Upper lobe of left lung (tissue), 6 donors: Measurements from ENCODE around the gene INTS4. TPM values are rescaled to one million over a fixed set of nuclear protein-coding genes. Genes with fewer than 3 reads are reported as not detected.

Experiments
- ATAC-seq, 2 donors: fragments of 200-7000 bp; cut with Tn5 transposase; one replicate each; pipeline ENCODE4 v1.9.1; 2022; ENCODE audit warnings: mild to moderate bottlenecking in 2 of 2, moderate library complexity in 2 of 2; ENCODE audit not compliant: low FRiP score in 2 of 2
- DNase-seq, 2 donors: peaks; one replicate each; pipeline ENCODE4 v3.0.0-alpha.2; 2019 to 2020
- H3K27ac ChIP-seq, 4 donors: fragments of 200-600 bp; sonication (generic); one replicate each; pipeline ENCODE4 v1.5.1; 2016 to 2019
- H3K27me3 ChIP-seq, 4 donors: fragments of 200-600 bp; sonication (generic); one replicate each; pipeline ENCODE4 v1.5.1; 2017 to 2019
- H3K36me3 ChIP-seq, 4 donors: fragments of 200-600 bp; sonication (generic); one replicate each; pipeline ENCODE4 v1.5.1; 2016 to 2019
- H3K4me1 ChIP-seq, 4 donors: fragments of 200-600 bp; sonication (generic); one replicate each; pipeline ENCODE4 v1.5.1; 2018 to 2019
- H3K4me3 ChIP-seq, 4 donors: fragments of 200-600 bp; sonication (generic); one replicate each; pipeline ENCODE4 v1.5.1; 2017 to 2019; ENCODE audit warnings: mild to moderate bottlenecking in 2 of 4, moderate library complexity in 1 of 4
- H3K9me3 ChIP-seq, 4 donors: fragments of 200-600 bp; sonication (generic); one replicate each; pipeline ENCODE4 v1.5.1; 2018 to 2019
- CTCF ChIP-seq, 6 experiments: fragments of 450-650 bp in 4 of 6; fragments of 200-600 bp in 2 of 6; sonication (generic) in 2 of 6; IDR thresholded peaks; one replicate each; pipeline ENCODE4 v1.5.1; 2016 to 2019; ENCODE audit warnings: antibody characterized with exemption in 6 of 6
- EP300 ChIP-seq, 4 donors: sonication (generic); formaldehyde crosslinking; IDR thresholded peaks; one replicate each; pipeline ENCODE4 v1.5.1; 2017; ENCODE audit warnings: antibody characterized with exemption in 4 of 4, control low read depth in 2 of 4
- POLR2A ChIP-seq, 4 donors: fragments of 450-650 bp; IDR thresholded peaks; one replicate each; pipeline ENCODE4 v1.5.1; 2016 to 2017; ENCODE audit warnings: antibody characterized with exemption in 4 of 4, mild to moderate bottlenecking in 2 of 4
- POLR2AphosphoS5 ChIP-seq, 2 donors: sonication (generic); formaldehyde crosslinking; IDR thresholded peaks; one replicate each; pipeline ENCODE4 v1.5.1; 2017; ENCODE audit warnings: antibody characterized with exemption in 2 of 2
- WGBS, 2 donors: methylation state at CpG; one replicate each; pipeline ENCODE4 v1.1.5; 2017 to 2018; 5-methylcytosine and 5-hydroxymethylcytosine counted together
- total RNA-seq, 6 donors: library from RNA; depleted of rRNA in 4 of 6; stranded (reverse); fragments of >200 nt in 4 of 6; gene quantifications; one replicate each; pipeline versions ENCODE4 v1.1.0 to v1.2.1, GENCODE V29; 2016 to 2021
- donor health status: DM: no; HTN: no; CAD: no; lungs with moderate emphysema.
- donor health status: DM: no; HTN: yes; CAD: no; lungs with severe emphysema.

The INTS4 gene
- total RNA-seq, 6 donors from 2014 or later, result 15.3 to 58.7 (median 28.8) TPM

GRCh38 chr11:78036313-78036712 is 41.8 kb upstream of the INTS4 start:
- no peaks in the 10 kb centered on the region for H3K9me3 ChIP-seq
- ATAC-seq (no peak), DNase-seq (no peak)
- no peaks in the 10 kb centered on the region for H3K27me3 ChIP-seq
- no peaks in the 10 kb centered on the region for H3K36me3 ChIP-seq
- no peak for TF ChIP-seq POLR2AphosphoS5 (IDR thresholded peaks at IDR 0.05)
- no peak for TF ChIP-seq CTCF (IDR thresholded peaks at IDR 0.05)
- no peak for TF ChIP-seq EP300 (IDR thresholded peaks at IDR 0.05)
- no peak for TF ChIP-seq POLR2A (IDR thresholded peaks at IDR 0.05)
- no peak overlapping the region for H3K4me3 ChIP-seq
- peak overlapping the region in 2 of 4 donors; percentile 7 to 63 for H3K27ac ChIP-seq
- H3K4me1 ChIP-seq, result peaks cover 8 to 48% (median 18%) of the 10 kb centered on the region in 4 donors
- 87 to 92% methylated on average over 3 of the region's 3 CpGs for WGBS, 2 donors

- no peaks in the 10 kb centered on the region for H3K9me3 ChIP-seq
- no peaks in the 10 kb centered on the region for H3K27me3 ChIP-seq
- DNase-seq, result no peak
- TF ChIP-seq POLR2AphosphoS5 (IDR thresholded peaks at IDR 0.05), result no peak
- no peak overlapping the region for H3K27ac ChIP-seq
- H3K4me1 ChIP-seq, result peaks cover 11 to 46% (median 16%) of the 10 kb centered on the region in 4 donors
- H3K4me3 ChIP-seq, result no peak overlapping the region
- no peaks in the 10 kb centered on the region for H3K36me3 ChIP-seq
- WGBS, 2 donors, result 85 to 92% methylated on average over 10 of the region's 10 CpGs
- ATAC-seq, result no peak
These were observed 40.2 kb upstream of the INTS4 start for GRCh38 chr11:78034623-78035022.

- no peaks in the 10 kb centered on the region for H3K27me3 ChIP-seq
These were observed 38.6 kb upstream of the INTS4 start for GRCh38 chr11:78033040-78033439.

GRCh38 chr11:78032090-78032489 is 37.6 kb upstream of the INTS4 start:
- ATAC-seq (no peak), DNase-seq (no peak)
- no peaks in the 10 kb centered on the region for H3K36me3 ChIP-seq
- H3K4me3 ChIP-seq, result no peak overlapping the region
- H3K4me1 ChIP-seq, result peaks cover 10 to 29% (median 15%) of the 10 kb centered on the region in 4 donors
- H3K9me3 ChIP-seq, result no peaks in the 10 kb centered on the region
- no peak overlapping the region for H3K27ac ChIP-seq
- TF ChIP-seq EP300 (IDR thresholded peaks at IDR 0.05) (no peak), POLR2AphosphoS5 (IDR thresholded peaks at IDR 0.05) (no peak), CTCF (IDR thresholded peaks at IDR 0.05) (no peak), POLR2A (IDR thresholded peaks at IDR 0.05) (no peak)
- H3K27me3 ChIP-seq, result no peaks in the 10 kb centered on the region

More at GRCh38 chr11:78033040-78033439, 38.6 kb upstream of the INTS4 start:
- Histone ChIP-seq H3K36me3 (no peaks in the 10 kb centered on the region), H3K27ac (no peak overlapping the region), H3K4me3 (no peak overlapping the region), H3K4me1 (peaks cover 10 to 36% (median 15%) of the 10 kb centered on the region in 4 donors), H3K9me3 (no peaks in the 10 kb centered on the region)
- 60 to 88% methylated on average over 4 of the region's 4 CpGs for WGBS, 2 donors
- ATAC-seq (no peak), DNase-seq (no peak)
- no peak for TF ChIP-seq POLR2AphosphoS5 (IDR thresholded peaks at IDR 0.05)
- no peak for TF ChIP-seq POLR2A (IDR thresholded peaks at IDR 0.05)
- TF ChIP-seq CTCF (IDR thresholded peaks at IDR 0.05), result no peak
- TF ChIP-seq EP300 (IDR thresholded peaks at IDR 0.05), result no peak

- H3K27ac ChIP-seq, result no peak overlapping the region
- 87 to 91% methylated on average over 3 of the region's 3 CpGs for WGBS, 2 donors
- peaks cover 10 to 29% (median 15%) of the 10 kb centered on the region in 4 donors for H3K4me1 ChIP-seq
- TF ChIP-seq POLR2AphosphoS5 (IDR thresholded peaks at IDR 0.05), result no peak
- TF ChIP-seq CTCF (IDR thresholded peaks at IDR 0.05), result no peak
- H3K4me3 ChIP-seq, result no peak overlapping the region
- H3K9me3 ChIP-seq, result no peaks in the 10 kb centered on the region
- ATAC-seq, result no peak
- DNase-seq, result no peak
- no peaks in the 10 kb centered on the region for H3K36me3 ChIP-seq
- H3K27me3 ChIP-seq, result no peaks in the 10 kb centered on the region
These were observed 37.2 kb upstream of the INTS4 start for GRCh38 chr11:78031629-78032028.
